HL-60/S4 (cell line): ENCODE measurements around the gene ZNRF3.

Source experiments
- in situ Hi-C: fragments of 300-500 bp; cut with MboI; formaldehyde crosslinking; loops from 2 replicates; pipeline ENCODE4 v1.14.3; 2022; ENCODE audit warnings: low sequenced_read_pairs

The ZNRF3 gene

DNA sequence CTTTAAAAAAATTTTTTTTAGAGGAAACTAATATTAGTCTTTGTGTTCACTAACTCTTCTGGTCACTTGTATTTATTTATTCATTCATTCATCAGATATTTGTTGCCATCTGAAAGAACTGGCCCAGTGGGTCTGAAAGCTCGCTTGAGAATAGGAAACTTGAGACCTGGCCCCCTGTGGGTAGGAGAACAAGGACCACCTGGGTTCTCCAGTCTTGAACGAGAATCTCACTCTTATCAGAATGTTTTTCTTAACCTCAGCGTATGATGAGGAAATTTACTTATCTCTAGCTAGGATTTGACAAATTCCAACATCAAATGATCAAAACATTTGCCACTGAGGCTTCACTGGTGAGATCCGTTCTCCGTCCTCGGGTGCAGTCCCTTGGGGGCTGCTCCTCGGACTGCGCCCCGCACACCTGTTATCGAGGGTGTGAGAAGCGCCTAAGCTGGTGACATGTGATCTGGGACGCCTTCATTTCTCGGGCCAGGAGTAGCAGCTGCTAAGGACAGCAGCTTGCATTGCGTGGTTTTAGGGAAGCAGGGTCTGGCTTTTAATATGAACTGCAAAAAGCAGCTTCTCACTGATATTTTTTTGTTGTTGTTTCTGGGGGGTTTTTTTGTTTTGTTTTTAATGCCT lies 171.9 kb downstream of the ZNRF3 start:
- in situ Hi-C loops = no loop called here

DNA sequence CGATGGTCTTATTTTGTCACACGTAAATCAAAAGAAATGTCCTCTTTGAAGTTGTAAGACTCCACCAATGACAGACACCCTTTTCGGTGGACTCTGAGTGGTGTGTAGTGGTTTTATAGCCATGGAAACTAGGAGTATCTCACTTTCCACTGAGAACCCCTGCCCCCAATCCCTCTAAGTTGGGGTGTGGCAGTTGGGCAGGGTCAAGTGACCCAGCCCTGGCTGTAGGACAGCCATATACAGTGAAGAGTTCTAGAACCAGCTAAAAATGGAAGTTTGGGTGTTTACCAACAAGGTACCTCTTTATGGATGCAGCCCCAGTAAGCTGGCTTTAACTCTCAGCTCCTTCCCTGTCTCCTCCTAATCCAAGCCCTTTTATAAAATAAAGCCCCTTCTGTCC lies 173.1 kb downstream of the ZNRF3 start:
- in situ Hi-C loops = no loop called here

DNA sequence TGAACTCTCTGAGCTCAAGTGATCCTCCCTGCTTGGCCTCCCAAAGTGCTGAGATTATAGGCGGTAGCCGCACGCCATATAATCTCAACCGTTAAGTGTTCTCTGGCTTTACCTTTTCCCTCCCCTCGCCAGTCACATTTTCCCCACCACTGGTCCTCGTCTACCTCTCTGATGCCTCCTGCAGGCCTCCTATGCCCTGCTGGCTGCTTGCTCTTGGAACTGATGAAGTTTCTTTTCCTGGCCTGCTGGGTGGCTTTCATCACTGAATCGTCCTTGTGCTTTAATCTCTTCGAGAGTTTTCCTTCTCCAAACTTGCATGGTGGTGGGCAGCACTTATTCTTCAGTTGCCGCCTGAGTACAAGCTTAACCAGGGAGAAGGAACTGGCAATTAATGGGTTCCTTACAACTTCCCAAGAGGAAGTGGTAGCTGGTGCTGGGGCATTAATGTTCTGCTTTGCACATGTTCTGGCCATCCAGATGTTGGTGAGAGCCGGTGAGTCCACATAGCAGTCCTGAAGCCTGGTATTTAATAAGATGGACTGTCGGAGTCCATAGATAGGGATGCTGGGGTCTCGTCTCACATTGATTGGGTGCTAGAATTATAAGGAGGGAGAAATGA lies 177.0 kb downstream of the ZNRF3 start:
- in situ Hi-C loops = no loop called here

DNA sequence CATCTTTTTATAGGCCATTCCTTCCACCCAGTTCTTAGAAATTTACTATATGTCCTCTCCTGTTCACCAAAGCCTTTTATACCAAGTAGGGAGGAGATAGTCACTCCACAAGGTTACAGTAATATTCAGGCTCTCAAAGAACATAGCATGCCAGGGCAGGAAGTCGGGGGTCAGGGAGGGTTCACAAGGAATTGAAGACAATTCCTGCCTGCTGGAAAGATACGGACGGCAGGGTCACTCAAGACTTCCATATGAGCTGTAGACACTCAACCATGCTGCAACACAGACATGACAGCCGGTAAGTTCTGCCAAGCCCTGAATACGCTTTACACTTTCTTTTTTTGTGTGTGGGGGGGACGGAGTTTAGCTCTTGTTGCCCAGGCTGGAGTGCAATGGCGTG lies 177.6 kb downstream of the ZNRF3 start:
- in situ Hi-C loops = no loop called here

DNA sequence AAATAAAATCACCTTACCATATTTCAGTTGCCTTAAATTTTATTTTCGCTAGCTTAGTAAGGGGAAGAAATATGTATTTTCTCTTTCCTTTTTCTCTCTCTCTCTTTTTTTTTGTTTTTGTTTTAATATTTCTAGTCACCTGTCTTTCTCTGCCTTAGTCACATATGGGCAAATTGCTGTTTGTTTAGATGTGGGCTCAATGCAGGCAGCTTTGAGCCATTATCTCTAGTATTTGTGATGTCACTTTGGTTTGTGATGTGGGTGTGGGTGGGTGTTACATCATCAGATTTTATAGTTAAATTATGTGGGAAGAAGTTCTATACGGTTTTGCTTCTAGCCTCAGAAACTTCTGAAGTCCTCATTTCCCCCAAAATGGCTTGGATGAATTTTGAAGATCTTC lies 178.4 kb downstream of the ZNRF3 start, which contains the start of gene C22orf31:
TSS of gene C22orf31 (minus strand) at position 59 of the 400 bp plus-strand sequence. CDS start at position 20, 39 bp downstream.
- in situ Hi-C loops = no loop called here

DNA sequence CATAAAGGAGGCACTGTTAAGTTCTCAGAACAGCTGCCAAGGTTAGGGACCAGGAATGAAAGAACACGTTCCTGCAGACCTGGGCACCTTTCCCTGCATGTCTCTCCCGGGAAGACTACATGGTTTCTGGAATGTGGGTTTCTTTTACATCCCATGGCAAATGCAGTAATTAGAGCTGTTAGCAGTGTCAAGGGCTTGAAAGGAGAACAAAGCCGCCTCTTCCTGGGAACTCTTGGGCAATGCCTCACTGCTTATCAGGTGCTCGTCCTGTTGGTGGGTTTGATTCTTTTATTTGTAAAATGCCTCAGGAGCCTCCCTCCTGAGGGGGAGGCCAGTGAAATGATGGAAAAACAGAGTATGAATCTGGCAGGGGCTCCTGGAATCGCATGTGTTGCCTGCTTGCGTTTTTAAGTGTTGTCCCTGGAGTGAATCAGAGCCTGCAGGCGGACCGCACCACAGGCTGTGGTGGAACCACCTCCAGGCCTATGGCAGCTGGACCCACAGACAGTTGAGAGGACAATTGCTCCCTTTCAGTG lies 179.0 kb downstream of the ZNRF3 start:
- in situ Hi-C loops = no loop called here

DNA sequence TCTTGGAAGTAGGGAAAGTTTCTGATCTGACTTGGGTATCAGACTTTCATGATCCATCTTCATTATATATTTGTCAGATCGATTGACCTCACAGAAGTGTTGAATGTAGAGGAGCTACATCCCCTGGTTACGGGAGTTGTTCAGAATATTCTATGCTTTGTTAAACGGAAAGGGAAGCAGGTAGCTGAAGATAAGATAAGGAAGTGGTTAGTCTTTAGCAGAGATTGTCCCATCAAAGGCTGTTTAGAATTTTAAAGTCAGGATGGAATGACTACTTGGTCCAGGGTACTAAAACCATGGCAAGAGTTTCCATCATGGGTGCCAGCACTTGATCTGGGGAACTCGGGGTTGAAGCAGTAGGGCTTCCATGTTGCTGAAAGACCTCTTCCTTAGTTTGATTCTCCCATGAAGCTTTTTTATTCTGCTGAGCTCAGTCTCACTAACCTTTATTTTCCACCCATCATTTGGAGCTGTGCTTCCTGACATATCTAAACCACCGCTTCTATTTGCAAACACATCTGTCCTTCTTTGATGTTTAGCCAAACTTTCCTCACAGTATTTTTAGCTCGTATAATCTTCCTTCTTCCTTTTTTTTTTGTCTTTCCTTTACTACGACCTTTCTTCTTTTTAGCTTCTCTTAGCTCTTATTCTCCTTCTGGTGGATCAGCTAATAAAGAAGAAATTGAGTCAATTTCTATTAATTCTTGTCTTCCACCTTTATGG lies 182.3 kb downstream of the ZNRF3 start:
- in situ Hi-C loops = no loop called here

DNA sequence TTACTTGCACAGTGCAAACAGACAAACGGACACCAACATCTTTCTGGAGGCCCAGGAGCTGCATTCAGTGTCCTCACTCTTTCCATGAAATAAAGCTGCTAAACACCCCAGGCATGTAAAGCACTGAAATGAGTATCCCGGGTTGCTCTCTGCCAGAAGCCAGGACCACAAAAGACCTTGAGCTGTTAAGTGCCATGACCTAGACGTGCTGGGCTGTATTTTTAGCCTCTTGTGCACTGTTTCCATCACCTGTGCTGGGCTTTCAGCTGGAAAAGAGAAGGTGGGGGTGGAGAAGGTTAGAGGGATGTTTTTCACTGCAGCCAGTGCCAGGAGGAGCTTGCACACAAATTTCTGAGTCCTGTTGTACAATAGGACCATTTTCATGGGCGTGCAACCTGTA lies 186.1 kb downstream of the ZNRF3 start:
- in situ Hi-C loops = no loop called here

DNA sequence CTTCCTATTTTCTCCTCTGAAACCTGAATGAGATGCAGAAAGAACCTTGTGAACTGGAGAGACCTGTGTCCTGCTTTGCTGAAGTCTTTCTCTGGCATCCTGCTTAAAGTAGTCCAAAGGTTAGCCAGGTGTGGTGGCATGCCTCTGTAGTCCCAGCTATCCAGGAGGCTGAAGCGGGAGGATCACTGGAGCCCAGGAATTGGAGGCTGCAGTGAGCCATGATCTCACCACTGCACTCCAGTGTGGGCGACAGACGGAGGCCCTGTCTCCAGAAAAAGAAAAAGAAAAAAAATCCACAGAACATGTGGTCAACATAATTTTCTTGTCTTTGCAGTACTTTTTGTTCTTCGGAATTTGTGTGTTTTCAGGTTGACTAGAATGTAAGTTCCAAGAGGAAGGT lies 187.1 kb downstream of the ZNRF3 start:
- in situ Hi-C loops = no loop called here

DNA sequence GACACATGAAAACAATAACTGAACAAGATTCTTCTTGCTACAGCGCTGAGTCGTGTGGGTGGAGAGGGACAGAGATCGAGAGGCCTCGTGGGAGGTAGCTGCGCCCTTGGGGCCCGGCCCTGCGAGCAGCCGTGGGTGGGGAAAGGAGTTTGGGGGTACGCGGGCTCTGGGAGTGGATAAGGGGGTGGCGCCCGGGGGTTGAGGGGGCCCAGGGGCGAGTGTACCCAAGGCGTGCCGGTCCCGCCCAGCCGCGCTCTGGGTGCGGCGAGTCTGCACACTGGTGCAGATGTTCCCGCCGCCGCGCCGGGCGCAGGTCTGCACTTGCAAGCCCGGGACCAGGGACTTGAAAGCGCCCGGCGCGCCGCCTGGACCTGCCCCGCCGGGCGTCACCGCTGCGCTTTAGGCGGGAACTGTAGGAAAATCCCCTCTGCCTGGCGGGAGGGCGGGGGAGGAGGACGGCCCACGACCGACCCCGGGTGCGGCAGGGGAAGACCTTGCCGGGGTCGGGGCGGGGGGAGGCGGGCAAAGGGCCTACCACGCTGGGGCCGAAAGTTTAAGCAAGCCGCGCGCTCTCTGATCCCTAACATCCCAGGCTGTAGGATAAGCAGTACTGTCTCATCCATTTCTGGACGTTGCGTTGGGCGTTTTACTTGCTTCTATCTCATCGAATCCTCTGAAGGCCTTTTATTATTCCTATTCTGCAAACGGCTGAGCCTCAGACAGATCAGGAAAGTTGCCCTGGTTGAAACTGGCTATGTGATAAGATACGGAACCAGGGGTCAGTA lies 188.1 kb downstream of the ZNRF3 start:
- in situ Hi-C loops = no loop called here

DNA sequence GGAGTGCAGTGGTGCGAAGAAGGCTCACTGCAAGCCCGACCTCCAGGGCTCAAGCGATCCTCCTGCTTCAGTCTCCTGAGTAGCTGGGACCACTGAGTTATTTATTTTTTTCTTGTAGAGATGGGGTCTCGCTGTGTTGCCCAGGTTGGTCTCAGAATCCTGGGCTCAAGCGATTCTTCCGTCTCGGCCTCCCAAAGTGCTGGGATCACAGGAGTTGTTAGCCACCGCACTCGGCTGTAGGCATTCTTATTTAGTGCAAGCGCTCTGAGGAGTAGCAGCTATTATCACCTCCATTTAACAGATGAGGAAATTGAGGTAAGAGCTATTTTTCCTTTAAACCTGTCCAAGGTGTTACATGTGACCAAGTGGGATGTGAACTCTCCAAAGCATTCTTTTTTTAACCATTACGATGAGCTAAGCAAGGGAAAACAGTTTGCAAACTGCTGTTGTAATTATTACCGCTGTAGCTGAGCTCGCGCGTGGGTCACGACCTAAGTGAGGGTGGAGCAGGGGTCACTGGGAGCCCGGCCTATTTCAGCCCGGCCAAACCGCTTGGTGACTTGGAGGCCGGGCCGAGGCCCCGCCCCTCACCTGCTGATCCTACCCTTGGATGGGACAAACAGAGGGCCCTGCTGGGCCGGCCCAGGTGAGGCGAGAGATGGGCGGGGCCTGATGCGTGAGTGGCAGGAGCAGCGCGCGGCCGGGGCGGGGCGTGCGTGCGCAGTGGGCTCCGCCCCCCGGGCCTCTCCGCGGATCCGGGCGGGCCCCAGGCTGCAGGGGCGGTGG lies 189.0 kb downstream of the ZNRF3 start:
- in situ Hi-C loops = no loop called here

DNA sequence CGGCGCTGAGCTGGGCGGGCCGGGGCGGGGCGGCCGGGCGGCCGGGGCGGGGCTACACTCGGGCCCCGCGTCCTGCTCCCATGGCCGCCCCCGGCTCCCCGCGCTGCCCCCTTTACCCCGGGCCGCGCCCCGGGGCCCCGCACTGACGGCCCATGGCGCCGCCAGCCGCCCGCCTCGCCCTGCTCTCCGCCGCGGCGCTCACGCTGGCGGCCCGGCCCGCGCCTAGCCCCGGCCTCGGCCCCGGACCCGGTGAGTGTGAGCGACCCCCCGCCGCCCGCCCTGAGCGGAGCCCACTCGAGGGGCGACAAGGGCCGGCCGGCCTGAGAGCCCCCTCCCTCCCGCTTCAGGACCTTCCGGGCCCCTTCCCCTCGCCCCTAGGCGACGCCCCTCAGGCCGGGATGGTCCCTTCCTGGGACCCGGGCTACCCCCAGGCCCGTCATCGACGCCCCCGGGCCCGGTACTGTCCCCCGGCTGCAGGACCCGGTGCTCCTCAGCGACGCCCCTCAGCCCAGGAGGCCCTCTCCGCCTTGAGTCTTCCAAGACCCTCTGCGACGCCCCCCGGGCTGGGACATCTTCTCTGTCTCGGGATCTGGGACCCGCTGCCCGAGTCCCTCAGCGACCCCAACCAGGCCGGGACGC lies 189.7 kb downstream of the ZNRF3 start, which contains the start of gene KREMEN1:
TSS of gene KREMEN1 (plus strand) at position 57 of the 639 bp plus-strand sequence. CDS start at position 153, 96 bp downstream.
- in situ Hi-C loops = no loop called here

DNA sequence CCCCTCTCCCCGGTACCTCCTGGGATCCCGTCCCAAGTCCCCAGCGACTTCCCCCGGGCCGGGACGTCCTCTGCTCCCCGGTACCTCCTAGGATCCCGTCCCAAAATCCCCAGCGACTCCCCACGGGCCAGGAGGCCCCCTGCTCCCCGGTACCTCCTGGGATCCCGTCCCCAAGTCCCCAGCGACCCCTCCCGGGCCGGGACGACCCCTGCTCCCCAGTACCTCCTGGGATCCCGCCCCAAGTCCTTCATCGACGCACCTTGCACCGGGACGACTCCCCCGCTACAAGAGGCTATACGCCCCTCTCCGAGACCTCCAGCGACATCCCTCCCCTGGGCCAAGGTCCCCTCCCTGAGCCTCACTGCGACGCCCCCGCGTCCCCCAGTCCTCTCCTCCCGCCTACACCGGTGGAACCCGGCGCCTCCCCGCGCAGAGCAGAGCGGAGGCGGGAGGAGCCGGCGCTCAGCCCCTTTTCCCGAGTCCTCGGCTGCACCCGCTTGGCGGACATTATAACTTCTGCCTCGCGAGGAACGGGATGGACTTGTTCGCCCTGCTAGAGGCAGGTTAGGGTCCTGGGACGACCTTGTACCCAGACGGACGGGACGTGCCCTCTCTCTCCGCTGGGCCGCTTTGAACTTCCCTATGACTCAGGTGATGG lies 190.4 kb downstream of the ZNRF3 start:
- in situ Hi-C loops = no loop called here

DNA sequence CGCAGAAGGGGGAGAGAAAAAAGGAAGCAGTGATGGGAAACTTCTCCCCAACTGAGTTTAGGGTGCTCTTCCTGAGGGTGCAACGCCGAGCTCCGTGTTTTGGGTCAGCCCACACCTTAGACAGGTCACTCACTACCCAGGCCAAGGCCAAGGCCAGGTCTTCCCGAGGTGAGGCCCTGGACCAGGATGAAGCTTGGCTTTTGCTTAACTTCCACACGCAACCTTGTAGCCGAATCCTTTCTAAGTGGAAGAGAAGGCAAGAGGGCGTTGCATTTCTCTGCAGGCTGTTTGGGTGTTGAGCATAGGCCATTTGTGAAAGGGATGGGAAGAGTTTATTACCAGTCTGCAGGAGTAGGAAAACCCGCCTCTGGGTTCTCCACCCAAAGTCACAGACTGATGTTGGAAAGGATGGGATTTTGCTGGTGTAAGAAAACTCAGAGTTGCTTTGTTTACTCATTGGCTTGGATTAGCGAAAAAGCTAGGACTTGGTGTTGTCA lies 191.0 kb downstream of the ZNRF3 start:
- in situ Hi-C loops = no loop called here

DNA sequence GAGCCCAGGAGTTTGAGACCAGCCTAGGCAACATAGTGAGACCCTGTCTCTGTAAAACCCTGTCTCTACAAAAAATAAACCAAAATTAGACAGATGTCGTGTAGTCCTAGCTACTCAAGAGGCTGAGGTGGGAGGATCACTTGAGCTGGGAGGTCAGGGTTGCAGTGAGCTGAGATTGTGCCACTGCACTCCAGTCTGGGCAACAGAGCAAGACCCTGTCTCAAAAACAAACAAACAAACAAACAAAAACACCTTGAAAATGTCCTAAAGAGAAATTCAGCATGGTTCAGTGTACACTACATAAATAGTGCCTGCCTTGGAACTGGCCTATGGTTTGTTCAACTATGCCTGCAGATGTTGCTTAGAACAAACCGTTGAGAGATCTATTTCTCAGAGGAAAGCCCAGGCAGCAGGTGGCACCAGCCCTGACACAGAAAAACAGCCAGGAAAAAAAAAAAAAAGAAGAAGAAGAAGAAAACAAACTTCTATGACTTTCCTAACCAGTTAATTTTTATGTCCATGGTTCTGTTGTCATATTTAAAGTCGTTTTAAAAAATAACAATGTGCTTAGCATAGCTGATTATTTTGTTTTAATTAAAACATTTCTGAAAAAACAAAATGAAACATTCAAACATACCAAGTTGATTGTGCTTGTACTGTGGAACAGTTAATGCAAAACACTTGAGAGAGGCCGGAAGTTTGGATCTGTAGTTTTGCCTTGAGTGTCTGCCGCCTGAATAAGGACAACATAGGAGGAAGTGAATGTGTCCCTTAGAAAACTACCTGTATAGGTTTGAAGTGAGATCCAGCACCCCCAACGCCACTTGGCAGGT lies 194.9 kb downstream of the ZNRF3 start:
- in situ Hi-C loops = no loop called here

DNA sequence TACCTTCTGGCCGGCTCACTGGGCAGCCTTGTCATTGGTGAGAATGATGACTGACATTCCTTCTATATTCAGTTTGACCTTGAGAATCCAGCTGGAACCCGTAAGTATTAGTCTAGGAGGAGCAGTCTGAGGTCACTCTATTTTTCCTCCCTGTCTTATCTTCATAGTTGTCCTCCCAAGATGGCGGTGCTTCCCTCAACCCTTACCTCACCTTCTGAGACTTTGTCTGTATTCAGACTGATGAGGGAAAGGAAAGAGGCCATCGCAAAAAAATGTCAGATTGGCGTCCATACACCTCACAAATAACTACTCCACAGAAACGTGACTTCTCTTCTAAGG lies 195.5 kb downstream of the ZNRF3 start:
- in situ Hi-C loops = no loop called here

DNA sequence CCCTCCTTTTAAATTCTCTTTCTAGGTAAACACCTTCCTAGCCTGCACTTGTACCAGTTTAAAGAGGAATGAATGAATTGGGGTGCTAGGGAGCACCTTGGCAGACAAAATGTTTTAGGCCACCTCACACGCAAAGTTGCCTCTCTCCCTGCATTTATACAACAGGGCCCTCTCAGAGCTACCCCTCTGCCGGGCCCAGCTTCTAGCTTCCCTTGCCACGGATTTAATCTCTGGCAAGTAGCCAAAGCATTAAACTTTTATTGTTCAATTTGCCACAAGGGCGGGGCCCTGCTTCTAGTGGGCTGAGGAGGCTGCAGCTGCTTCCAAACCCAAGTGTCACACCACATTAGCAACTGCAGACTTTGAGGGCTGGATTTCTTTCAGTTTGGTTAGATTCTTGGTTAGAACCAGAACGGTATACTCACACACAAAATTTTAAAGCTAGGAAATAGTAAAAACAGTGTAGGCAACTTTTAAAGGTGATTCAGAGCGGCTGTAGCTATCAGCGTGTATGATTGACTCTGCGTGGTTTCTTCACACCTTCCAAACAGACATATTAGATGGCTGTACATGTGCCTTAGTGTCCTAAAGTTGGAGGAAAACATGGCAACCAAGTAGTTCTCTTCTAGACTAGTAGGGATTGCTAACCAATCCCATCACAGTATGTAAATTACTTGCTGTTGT lies 196.0 kb downstream of the ZNRF3 start:
- in situ Hi-C loops = no loop called here
